Measurements from ENCODE around the gene TOMT. TPM values are rescaled to one million over a fixed set of nuclear protein-coding genes. Genes with fewer than 3 reads are reported as not detected.
"Not testable (repeated sequence)": the region's sequence is repeated elsewhere in the genome, so short reads cannot be mapped to it uniquely, and the experiment has no call there.

TOMT gene
- total RNA-seq, 2 donors from 2014 or later, result not detected

DNA sequence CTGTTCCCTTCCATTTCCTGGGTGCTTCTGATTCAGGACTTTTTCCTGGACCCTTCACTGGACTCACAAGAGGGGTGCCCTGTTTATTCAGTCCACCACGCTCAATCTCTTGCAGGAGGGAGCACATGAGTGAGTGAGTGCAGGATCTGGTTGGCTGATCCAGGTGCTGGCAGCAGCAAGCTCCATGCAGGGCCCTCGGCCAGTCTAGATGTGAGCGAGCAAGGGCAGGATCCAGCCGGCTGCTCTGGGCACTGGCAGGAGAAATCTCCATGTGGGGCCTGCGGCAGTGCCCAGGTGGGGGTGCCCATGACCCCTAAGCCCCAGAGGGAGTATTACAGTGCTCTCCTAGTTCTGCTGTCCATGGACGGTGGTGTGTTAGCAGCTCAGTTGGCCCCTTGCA is 18.3 kb downstream of the TOMT start:
- H3K4me3 ChIP-seq, result no peak overlapping the region

DNA sequence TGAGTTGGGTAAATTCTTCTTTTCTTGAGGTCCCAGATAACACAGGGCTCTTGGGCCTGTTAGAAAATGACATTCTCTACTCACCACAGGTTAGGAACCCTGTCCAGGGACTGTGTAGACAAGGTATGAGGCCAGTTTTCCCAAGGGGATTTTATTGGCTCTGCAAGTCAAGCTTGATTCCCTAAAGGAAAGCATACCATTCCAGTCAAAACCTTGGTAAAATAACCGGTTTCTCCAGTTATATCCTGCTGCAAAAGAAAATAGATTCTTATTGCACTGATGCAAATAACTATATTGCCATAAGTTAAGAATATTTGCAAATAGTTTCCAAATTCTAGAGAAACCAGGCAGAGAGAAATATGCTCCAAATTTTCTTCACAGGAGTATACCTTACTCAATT is 20.2 kb downstream of the TOMT start:
- Histone ChIP-seq H3K9me3 (no peaks in the 10 kb centered on the region), H3K27me3 (replicated peaks; ENCODE audit: insufficient read depth) (no peaks in the 10 kb centered on the region), H3K4me3 (no peak overlapping the region), H3K27ac (no peak overlapping the region), H3K36me3 (no peaks in the 10 kb centered on the region), H3K4me1 (ENCODE audit: control insufficient read depth in 1 of 2, low read depth in 2 of 2) (no peaks in the 10 kb centered on the region)
- ATAC-seq (ENCODE audit: insufficient number of reproducible peaks, low FRiP score, low read depth), result no peak
- no peak for DNase-seq (ENCODE audit: low spot score)
- TF ChIP-seq CTCF (IDR thresholded peaks at IDR 0.05), result no peak

More for the DNA sequence above, 18.3 kb downstream of the TOMT start:
- ATAC-seq (ENCODE audit: insufficient number of reproducible peaks, low FRiP score, low read depth) (no peak), DNase-seq (ENCODE audit: low spot score) (no peak)
- TF ChIP-seq CTCF (IDR thresholded peaks at IDR 0.05), result no peak
- H3K36me3 ChIP-seq, result no peaks in the 10 kb centered on the region
- no peaks in the 10 kb centered on the region for H3K27me3 ChIP-seq (replicated peaks; ENCODE audit: insufficient read depth)
- no peaks in the 10 kb centered on the region for H3K9me3 ChIP-seq
- H3K27ac ChIP-seq, result no peak overlapping the region
- H3K4me1 ChIP-seq (ENCODE audit: control insufficient read depth in 1 of 2, low read depth in 2 of 2), result no peaks in the 10 kb centered on the region

- H3K9me3 ChIP-seq, result no peaks in the 10 kb centered on the region
- no peak overlapping the region for H3K27ac ChIP-seq
- DNase-seq (ENCODE audit: low spot score), result no peak
- no peaks in the 10 kb centered on the region for H3K4me1 ChIP-seq (ENCODE audit: control insufficient read depth in 1 of 2, low read depth in 2 of 2)
- no peak for TF ChIP-seq CTCF (IDR thresholded peaks at IDR 0.05)
- no peak overlapping the region for H3K4me3 ChIP-seq
- no peaks in the 10 kb centered on the region for H3K36me3 ChIP-seq
- no peaks in the 10 kb centered on the region for H3K27me3 ChIP-seq (replicated peaks; ENCODE audit: insufficient read depth)
- no peak for ATAC-seq (ENCODE audit: insufficient number of reproducible peaks, low FRiP score, low read depth)
These were observed 22.2 kb downstream of the TOMT start for GRCh38 chr11:72127923-72128322.

- Histone ChIP-seq H3K9me3 (no peaks in the 10 kb centered on the region), H3K4me3 (no peak overlapping the region)
- ATAC-seq (ENCODE audit: insufficient number of reproducible peaks, low FRiP score, low read depth), result no peak
These were observed 23.7 kb downstream of the TOMT start for GRCh38 chr11:72129381-72129780.

DNA sequence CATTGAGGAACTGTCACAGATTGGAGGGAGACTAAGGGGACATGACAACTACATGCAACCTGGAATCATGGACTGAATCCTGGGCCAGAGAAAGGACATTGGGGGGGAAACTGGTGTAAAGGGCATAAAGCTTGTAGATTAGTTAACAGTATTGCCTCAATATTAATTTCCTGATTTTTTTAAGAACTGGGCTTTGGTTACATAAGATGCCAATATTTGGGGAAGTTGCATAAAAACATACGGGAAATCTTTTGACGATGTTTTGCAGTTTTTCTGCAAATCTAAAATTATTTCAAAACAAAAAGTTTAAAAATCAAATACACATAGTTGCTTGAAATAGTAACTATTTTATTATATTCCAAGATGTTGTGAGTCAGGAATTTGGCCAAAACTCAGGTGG is 26.9 kb downstream of the TOMT start:
- Histone ChIP-seq H3K4me3 (no peak overlapping the region), H3K27ac (no peak overlapping the region), H3K9me3 (no peaks in the 10 kb centered on the region), H3K36me3 (no peaks in the 10 kb centered on the region), H3K4me1 (ENCODE audit: control insufficient read depth in 1 of 2, low read depth in 2 of 2) (no peaks in the 10 kb centered on the region), H3K27me3 (replicated peaks; ENCODE audit: insufficient read depth) (no peaks in the 10 kb centered on the region)
- TF ChIP-seq CTCF (IDR thresholded peaks at IDR 0.05), result no peak
- DNase-seq (ENCODE audit: low spot score) (no peak), ATAC-seq (ENCODE audit: insufficient number of reproducible peaks, low FRiP score, low read depth) (no peak)

More at GRCh38 chr11:72129381-72129780, 23.7 kb downstream of the TOMT start:
- Histone ChIP-seq H3K27ac (no peak overlapping the region), H3K4me1 (ENCODE audit: control insufficient read depth in 1 of 2, low read depth in 2 of 2) (no peaks in the 10 kb centered on the region), H3K27me3 (replicated peaks; ENCODE audit: insufficient read depth) (no peaks in the 10 kb centered on the region), H3K36me3 (no peaks in the 10 kb centered on the region)
- TF ChIP-seq CTCF (IDR thresholded peaks at IDR 0.05), result no peak
- no peak for DNase-seq (ENCODE audit: low spot score)

DNA sequence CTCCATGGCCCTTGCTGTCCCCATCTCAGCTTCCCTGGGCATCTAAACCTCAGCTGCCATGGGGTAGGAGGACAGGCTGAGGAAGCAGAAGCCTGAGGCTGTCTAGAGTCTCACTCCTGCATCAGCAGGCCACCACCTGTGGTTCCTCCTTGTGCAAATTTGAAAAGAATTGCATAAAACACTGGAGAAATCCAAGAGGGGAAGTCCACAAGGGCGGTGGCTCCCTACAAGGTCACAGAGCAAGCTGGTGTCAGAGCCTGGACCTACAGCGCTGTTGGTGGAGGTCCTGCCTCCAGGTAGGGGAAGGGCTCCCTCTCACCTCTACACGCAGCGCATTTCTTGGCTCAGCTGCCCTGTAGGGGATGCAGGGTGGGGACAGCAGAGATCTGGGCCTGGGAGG is 29.7 kb downstream of the TOMT start, which contains the start of gene FOLR3:
FOLR3 (plus strand) TSS at position 253 of the 400 bp plus-strand sequence. CDS start 228 bp downstream, outside the sequence.
- DNase-seq (ENCODE audit: low spot score), result not testable (repeated sequence)

More for the DNA sequence above, 29.7 kb downstream of the TOMT start, which contains the start of gene FOLR3:
- not testable (repeated sequence) for H3K4me1 ChIP-seq (ENCODE audit: control insufficient read depth in 1 of 2, low read depth in 2 of 2); H3K27me3 ChIP-seq (replicated peaks; ENCODE audit: insufficient read depth); H3K9me3 ChIP-seq; H3K4me3 ChIP-seq; H3K27ac ChIP-seq; ATAC-seq (ENCODE audit: insufficient number of reproducible peaks, low FRiP score, low read depth); H3K36me3 ChIP-seq

Data from thoracic aorta (tissue), 2 donors.